DOHH2 (cell line): ENCODE measurements around the gene KCNJ1.

Experiments
- H3F3A ChIP-seq: fragments of 200-600 bp; sonication (generic), shearing (Covaris generic); 2 replicates; pipeline ENCODE4 v1.6.0; 2016; ENCODE audit warnings: antibody characterized with exemption, mild to moderate bottlenecking; ENCODE audit not compliant: control insufficient read depth, insufficient read depth
- H3K27ac ChIP-seq: fragments of 200-600 bp; sonication (generic); 2 replicates; pipeline ENCODE4 v1.5.1; 2014; ENCODE audit warnings: low read depth, mild to moderate bottlenecking, low read length, moderate library complexity
- H3K27me3 ChIP-seq: fragments of 200-600 bp; sonication (generic); 2 replicates; pipeline ENCODE4 v1.6.1; 2014; ENCODE audit warnings: mild to moderate bottlenecking, low read length, mixed read lengths; ENCODE audit not compliant: control insufficient read depth
- H3K36me3 ChIP-seq: fragments of 200-600 bp; sonication (generic); 2 replicates; pipeline ENCODE4 v1.6.1; 2014; ENCODE audit warnings: mild to moderate bottlenecking, low read length, moderate library complexity, mixed read lengths; ENCODE audit not compliant: control insufficient read depth
- H3K4me1 ChIP-seq: fragments of 200-600 bp; sonication (generic); 2 replicates; pipeline ENCODE4 v1.6.1; 2014; ENCODE audit warnings: mild to moderate bottlenecking, low read length, mixed read lengths; ENCODE audit not compliant: control insufficient read depth
- H3K4me2 ChIP-seq: fragments of 200-600 bp; sonication (generic); 2 replicates; pipeline ENCODE4 v1.6.0; 2014; ENCODE audit warnings: mild to moderate bottlenecking, low read length, moderate library complexity
- H3K4me3 ChIP-seq: fragments of 200-600 bp; sonication (generic); 2 replicates; pipeline ENCODE4 v1.5.1; 2014; ENCODE audit warnings: mild to moderate bottlenecking, low read length, mixed read lengths
- H3K79me2 ChIP-seq: fragments of 200-600 bp; sonication (generic); 2 replicates; pipeline ENCODE4 v1.6.1; 2014; ENCODE audit warnings: mild to moderate bottlenecking, low read length, mixed read lengths; ENCODE audit not compliant: control insufficient read depth
- H3K9me2 ChIP-seq: fragments of 200-600 bp; sonication (generic); replicated peaks from 2 replicates; pipeline ENCODE4 v1.6.1; 2014; ENCODE audit warnings: mild to moderate bottlenecking, low read length, mixed read lengths; ENCODE audit not compliant: control insufficient read depth
- H3K9me3 ChIP-seq: fragments of 200-600 bp; sonication (generic); 2 replicates; pipeline ENCODE4 v1.6.1; 2014; ENCODE audit warnings: antibody characterized with exemption, low read length, mixed read lengths; ENCODE audit not compliant: control insufficient read depth, insufficient read depth
- H4K20me1 ChIP-seq: fragments of 200-600 bp; sonication (generic); 2 replicates; pipeline ENCODE4 v1.6.0; 2014; ENCODE audit warnings: low read depth, mild to moderate bottlenecking, antibody characterized with exemption, low read length, moderate library complexity; ENCODE audit not compliant: control insufficient read depth, insufficient read depth
- CTCF ChIP-seq: fragments of 200-600 bp; sonication (generic); IDR thresholded peaks from one replicate; pipeline ENCODE4 v1.5.1; 2014; ENCODE audit warnings: antibody characterized with exemption, mild to moderate bottlenecking, low read depth, low read length; ENCODE audit not compliant: poor library complexity, severe bottlenecking
- EZH2phosphoT487 ChIP-seq: fragments of 200-600 bp; sonication (generic); IDR thresholded peaks from 2 replicates; pipeline ENCODE4 v1.6.1; 2017; ENCODE audit warnings: borderline replicate concordance, mild to moderate bottlenecking, antibody characterized with exemption, low read length, moderate library complexity, mixed read lengths

Gene KCNJ1

GRCh38 chr11:128804481-128804880 lies 62.6 kb downstream of the KCNJ1 start:
- no peaks in the 10 kb centered on the region for H3K9me2 ChIP-seq
- H3K27ac ChIP-seq: no peak overlapping the region
- no peaks in the 10 kb centered on the region for H3K4me1 ChIP-seq
- no peak overlapping the region for H3K4me2 ChIP-seq
- H3K79me2 ChIP-seq: no peaks in the 10 kb centered on the region
- no peaks in the 10 kb centered on the region for H4K20me1 ChIP-seq
- H3K27me3 ChIP-seq: no peaks in the 10 kb centered on the region
- no peaks in the 10 kb centered on the region for H3F3A ChIP-seq
- H3K9me3 ChIP-seq: no peaks in the 10 kb centered on the region
- TF ChIP-seq CTCF (no peak), EZH2phosphoT487 (no peak)
- peaks cover 45% of the 10 kb centered on the region for H3K36me3 ChIP-seq
- H3K4me3 ChIP-seq: no peak overlapping the region

GRCh38 chr11:128803449-128804245 lies 63.4 kb downstream of the KCNJ1 start:
- Histone ChIP-seq H3K4me3 (no peak overlapping the region), H3K9me3 (no peaks in the 10 kb centered on the region), H3K9me2 (no peaks in the 10 kb centered on the region), H3K4me2 (no peak overlapping the region), H3K27me3 (no peaks in the 10 kb centered on the region), H3K27ac (no peak overlapping the region), H3F3A (no peaks in the 10 kb centered on the region), H4K20me1 (no peaks in the 10 kb centered on the region), H3K4me1 (no peaks in the 10 kb centered on the region), H3K79me2 (no peaks in the 10 kb centered on the region), H3K36me3 (peaks cover 37% of the 10 kb centered on the region)
- no peak for TF ChIP-seq CTCF
- TF ChIP-seq EZH2phosphoT487: no peak

- Histone ChIP-seq H3K36me3 (peaks cover 37% of the 10 kb centered on the region), H4K20me1 (no peaks in the 10 kb centered on the region), H3K4me1 (no peaks in the 10 kb centered on the region), H3F3A (no peaks in the 10 kb centered on the region), H3K4me2 (no peak overlapping the region), H3K79me2 (no peaks in the 10 kb centered on the region), H3K9me3 (no peaks in the 10 kb centered on the region), H3K27ac (no peak overlapping the region), H3K4me3 (no peak overlapping the region), H3K9me2 (no peaks in the 10 kb centered on the region), H3K27me3 (no peaks in the 10 kb centered on the region)
- TF ChIP-seq EZH2phosphoT487 (no peak), CTCF (no peak)
These were observed 64.1 kb downstream of the KCNJ1 start for GRCh38 chr11:128803011-128803410.
